Natural killer cell treated with Interleukin-12 subunit alpha and Interleukin-12 subunit beta and Interleukin-15 and Interleukin-18, amount 100 ng/mL, for 72 hours (primary cell): Measurements from ENCODE around the gene LRRTM3. TPM values are rescaled to one million over a fixed set of nuclear protein-coding genes. Genes with fewer than 3 reads are reported as not detected.

Experiments used
- ATAC-seq, 2 donors: fragments of 150-1000 bp; cut with Tn5 transposase in 1 of 2; sonication (Bioruptor Pico), chemical (Tn5 transposase) in 1 of 2; 2 replicates each; pipeline ENCODE4 v1.10.0; 2021
- DNase-seq: peaks from one replicate; pipeline ENCODE4 v3.0.0; 2022; ENCODE audit warnings: low spot score
- H3K27ac Mint-ChIP-seq, 2 donors: 1 replicate in 1 of 2; 2 replicates in 1 of 2; pipeline ENCODE4 v1.8.0; 2022; ENCODE audit warnings: mixed read lengths in 2 of 2, mild to moderate bottlenecking in 1 of 2, moderate library complexity in 1 of 2
- H3K27me3 Mint-ChIP-seq, 2 donors: 1 replicate in 1 of 2; 2 replicates in 1 of 2; pipeline ENCODE4 v1.8.0; 2022; ENCODE audit warnings: mixed read lengths in 2 of 2
- H3K36me3 Mint-ChIP-seq: one replicate; pipeline ENCODE4 v1.8.0; 2022; ENCODE audit warnings: mixed read lengths
- H3K4me1 Mint-ChIP-seq, 2 donors: 1 replicate in 1 of 2; 2 replicates in 1 of 2; pipeline ENCODE4 v1.8.0; 2022; ENCODE audit warnings: low read depth in 2 of 2, mixed read lengths in 2 of 2, mild to moderate bottlenecking in 1 of 2
- H3K4me3 Mint-ChIP-seq: one replicate; pipeline ENCODE4 v1.8.0; 2022; ENCODE audit warnings: mixed read lengths
- H3K9me3 Mint-ChIP-seq: 2 replicates; pipeline ENCODE4 v1.8.0; 2022; ENCODE audit warnings: mixed read lengths
- total RNA-seq, 2 donors: library from RNA; stranded (reverse); gene quantifications; one replicate each; pipeline ENCODE4 v1.2.3, GENCODE V29; 2022

The LRRTM3 gene
- total RNA-seq, 2 donors from 2014 or later, result not detected

DNA sequence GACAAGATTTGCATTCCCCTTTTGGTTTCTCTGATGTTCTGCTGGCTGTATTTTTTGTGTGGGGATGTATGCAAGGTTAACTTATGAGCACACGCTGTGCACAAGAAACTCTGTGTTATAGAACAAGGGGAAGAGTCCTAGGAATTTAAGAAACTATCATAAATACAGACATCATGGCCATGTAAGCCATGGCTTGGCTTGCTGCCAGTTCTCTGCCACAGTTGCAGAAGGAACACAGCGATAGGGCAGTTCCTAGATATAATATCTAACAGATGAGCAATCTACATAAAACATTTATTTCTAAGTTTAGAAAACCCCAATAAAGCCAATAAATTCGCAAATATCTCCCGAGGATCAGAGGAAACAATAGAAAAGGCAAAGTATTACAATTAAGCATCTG, 153.3 kb downstream of the LRRTM3 start:
- Mint-ChIP-seq H3K27me3 (no peaks in the 10 kb centered on the region), H3K36me3 (peaks cover 7% of the 10 kb centered on the region), H3K4me3 (no peak overlapping the region), H3K4me1 (no peaks in the 10 kb centered on the region), H3K27ac (no peak overlapping the region), H3K9me3 (peaks cover 15% of the 10 kb centered on the region)
- ATAC-seq (no peak), DNase-seq (no peak)

DNA sequence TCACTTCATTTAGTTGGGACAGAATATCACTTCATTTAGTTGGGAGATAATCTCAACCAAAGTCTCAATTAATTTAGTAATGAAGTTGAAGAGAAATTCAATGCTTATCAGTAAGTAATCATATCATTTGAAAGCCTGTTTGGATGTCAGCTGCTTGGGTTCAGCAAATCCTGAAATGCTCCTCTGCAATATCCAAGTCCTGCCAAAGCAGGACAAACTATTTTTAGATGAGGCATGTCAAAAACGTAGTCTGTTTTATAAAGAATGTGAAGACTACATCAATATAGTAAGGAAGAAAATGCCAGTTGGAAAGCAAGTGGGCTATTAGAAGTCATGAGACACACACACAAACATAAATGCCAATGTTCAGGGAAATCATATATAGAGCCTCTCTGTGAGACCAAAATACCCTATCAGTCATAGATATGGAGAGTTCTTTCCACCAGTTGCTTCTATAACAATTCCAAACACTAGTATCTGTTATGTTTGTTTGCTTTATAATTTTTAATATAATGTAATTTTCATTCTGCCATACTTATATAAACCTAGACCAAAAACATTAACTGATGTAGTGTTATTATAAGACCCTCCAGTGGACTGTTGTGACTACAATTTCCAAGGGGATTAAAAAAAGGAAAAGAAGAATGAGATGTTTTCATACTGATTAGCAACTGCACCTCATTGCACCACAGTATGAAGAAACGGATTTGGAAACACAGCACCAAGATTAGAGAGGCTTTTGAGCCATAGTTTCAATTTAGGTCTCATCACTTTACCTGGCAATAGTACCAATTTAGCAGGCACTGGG, 160.7 kb downstream of the LRRTM3 start:
- ATAC-seq (no peak), DNase-seq (no peak)
- H3K9me3 Mint-ChIP-seq, result peaks cover 5% of the 10 kb centered on the region
- H3K27me3 Mint-ChIP-seq, result no peaks in the 10 kb centered on the region
- no peaks in the 10 kb centered on the region for H3K36me3 Mint-ChIP-seq
- H3K27ac Mint-ChIP-seq, result no peak overlapping the region
- H3K4me3 Mint-ChIP-seq, result no peak overlapping the region
- no peaks in the 10 kb centered on the region for H3K4me1 Mint-ChIP-seq

DNA sequence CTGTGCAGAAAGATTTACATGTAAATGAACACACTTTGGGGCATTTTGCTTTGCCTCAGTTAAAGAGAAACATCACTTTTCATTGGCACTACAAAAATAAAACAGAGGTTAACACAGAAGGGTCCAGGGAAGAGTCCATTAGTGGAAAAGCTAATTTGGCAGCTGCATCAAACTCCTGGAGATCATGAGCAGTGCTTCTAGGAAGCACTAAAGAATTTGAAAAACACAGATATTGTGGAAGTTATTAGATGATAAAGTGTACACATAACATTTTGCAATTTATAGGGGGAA, 161.2 kb downstream of the LRRTM3 start:
- ATAC-seq (no peak), DNase-seq (no peak)
- peaks cover 3% of the 10 kb centered on the region for H3K9me3 Mint-ChIP-seq
- H3K36me3 Mint-ChIP-seq, result no peaks in the 10 kb centered on the region
- no peaks in the 10 kb centered on the region for H3K4me1 Mint-ChIP-seq
- H3K27ac Mint-ChIP-seq, result no peak overlapping the region
- no peak overlapping the region for H3K4me3 Mint-ChIP-seq
- H3K27me3 Mint-ChIP-seq, result no peaks in the 10 kb centered on the region

DNA sequence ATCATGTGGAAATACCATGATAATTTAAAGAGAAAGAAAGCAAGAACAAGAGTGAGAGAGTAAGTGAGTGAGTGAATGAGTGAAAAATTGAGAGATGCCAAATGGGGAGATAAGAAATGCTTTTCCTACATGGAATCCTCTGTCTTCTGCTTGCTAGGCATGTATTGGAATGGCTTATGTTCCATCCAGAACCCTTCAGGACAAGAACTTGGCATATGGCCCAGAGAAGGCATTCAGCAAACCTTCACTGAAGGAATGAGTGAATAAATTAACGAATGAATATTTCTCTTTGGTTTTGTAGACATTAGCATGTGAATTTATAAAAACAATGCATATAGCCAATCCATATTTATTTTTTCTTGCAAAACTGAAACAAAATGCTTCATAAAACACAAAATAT, 162.2 kb downstream of the LRRTM3 start:
- Mint-ChIP-seq H3K27ac (no peak overlapping the region), H3K4me1 (no peaks in the 10 kb centered on the region), H3K4me3 (no peak overlapping the region), H3K27me3 (no peaks in the 10 kb centered on the region), H3K36me3 (no peaks in the 10 kb centered on the region), H3K9me3 (peaks cover 3% of the 10 kb centered on the region)
- no peak for DNase-seq
- no peak for ATAC-seq

DNA sequence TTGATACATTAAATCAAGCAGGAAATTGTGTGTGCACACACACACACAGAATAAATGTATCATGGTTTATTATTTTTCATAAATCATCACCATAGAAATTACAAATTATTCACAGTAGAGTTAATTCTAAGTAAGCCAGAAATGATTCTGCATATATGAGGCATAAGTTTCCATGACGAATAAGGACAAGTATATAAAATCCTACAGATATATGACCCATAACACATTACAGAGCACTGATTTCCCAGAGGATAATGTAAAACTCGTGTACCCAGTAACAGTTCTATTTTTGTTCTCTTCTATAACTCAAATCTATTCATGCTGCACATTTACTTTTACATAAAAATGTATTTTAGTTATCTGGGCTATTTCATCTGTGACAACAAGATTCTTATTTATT, 169.7 kb downstream of the LRRTM3 start:
- no peaks in the 10 kb centered on the region for H3K4me1 Mint-ChIP-seq
- no peaks in the 10 kb centered on the region for H3K27me3 Mint-ChIP-seq
- H3K4me3 Mint-ChIP-seq, result no peak overlapping the region
- H3K27ac Mint-ChIP-seq, result no peak overlapping the region
- DNase-seq (no peak), ATAC-seq (no peak)
- H3K36me3 Mint-ChIP-seq, result no peaks in the 10 kb centered on the region
- no peaks in the 10 kb centered on the region for H3K9me3 Mint-ChIP-seq

DNA sequence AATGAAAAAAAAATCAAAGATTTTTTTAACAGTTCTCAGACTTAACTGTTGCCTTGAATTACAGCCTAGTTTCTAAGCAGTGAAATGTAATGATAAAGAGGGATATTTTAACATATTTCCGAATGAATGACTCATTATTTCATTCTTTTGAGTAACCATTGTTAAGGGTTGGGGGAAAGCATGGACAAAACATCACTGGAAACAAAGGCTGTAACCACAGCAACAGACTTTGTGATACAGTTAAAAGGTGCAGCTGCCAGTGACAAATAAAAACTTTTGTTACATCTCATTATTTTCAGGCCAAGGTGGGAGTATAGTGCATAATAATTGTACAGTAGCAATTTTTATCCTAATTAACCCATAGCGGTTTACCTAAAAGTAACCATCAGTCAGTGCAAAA, 172.6 kb downstream of the LRRTM3 start:
- H3K27me3 Mint-ChIP-seq, result no peaks in the 10 kb centered on the region
- no peak overlapping the region for H3K4me3 Mint-ChIP-seq
- H3K27ac Mint-ChIP-seq, result no peak overlapping the region
- no peaks in the 10 kb centered on the region for H3K9me3 Mint-ChIP-seq
- no peaks in the 10 kb centered on the region for H3K4me1 Mint-ChIP-seq
- DNase-seq, result no peak
- no peak for ATAC-seq
- no peaks in the 10 kb centered on the region for H3K36me3 Mint-ChIP-seq

DNA sequence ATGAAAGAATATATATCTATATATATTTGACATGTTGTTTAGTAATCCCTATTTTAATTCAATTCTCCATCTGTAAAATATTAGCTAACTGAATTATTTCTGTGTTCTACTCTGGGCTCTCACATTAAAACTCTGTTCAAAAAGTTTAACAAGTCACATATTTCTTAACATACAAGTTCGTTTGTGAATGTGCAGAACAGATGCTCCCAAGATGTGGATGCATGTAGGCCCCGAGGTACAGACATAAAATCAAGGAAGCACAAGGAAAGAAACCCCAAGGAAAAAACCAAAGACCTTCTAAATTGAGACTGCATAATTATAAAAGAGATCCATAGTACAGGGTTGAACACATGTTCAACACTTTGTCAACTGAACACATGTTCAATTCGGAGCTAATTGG, 175.1 kb downstream of the LRRTM3 start:
- no peak overlapping the region for H3K4me3 Mint-ChIP-seq
- peaks cover 3% of the 10 kb centered on the region for H3K9me3 Mint-ChIP-seq
- H3K4me1 Mint-ChIP-seq, result no peaks in the 10 kb centered on the region
- DNase-seq, result no peak
- H3K36me3 Mint-ChIP-seq, result no peaks in the 10 kb centered on the region
- ATAC-seq, result no peak
- H3K27ac Mint-ChIP-seq, result no peak overlapping the region
- H3K27me3 Mint-ChIP-seq, result no peaks in the 10 kb centered on the region

DNA sequence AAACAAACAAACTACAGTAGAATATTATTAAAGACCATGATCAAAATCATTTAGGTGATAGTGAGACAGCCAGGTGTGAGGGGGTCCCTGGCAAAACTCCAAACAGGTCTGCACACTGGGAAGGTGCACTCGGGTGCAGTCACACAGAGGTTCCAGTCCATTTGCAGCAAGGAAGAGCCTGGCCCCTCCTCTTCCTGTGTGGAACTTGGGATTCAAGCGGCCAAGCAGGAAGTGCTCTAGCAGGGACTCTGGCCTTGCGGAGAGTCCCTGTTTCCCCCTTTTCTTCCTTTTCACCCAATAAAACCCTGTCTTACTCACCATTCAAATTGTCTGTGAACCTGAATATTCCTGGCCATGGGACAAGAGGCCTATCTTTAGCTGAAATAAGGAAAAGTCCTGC, 181.8 kb downstream of the LRRTM3 start:
- H3K27me3 Mint-ChIP-seq, result no peaks in the 10 kb centered on the region
- no peak overlapping the region for H3K4me3 Mint-ChIP-seq
- DNase-seq (no peak), ATAC-seq (no peak)
- no peaks in the 10 kb centered on the region for H3K36me3 Mint-ChIP-seq
- no peaks in the 10 kb centered on the region for H3K4me1 Mint-ChIP-seq
- H3K27ac Mint-ChIP-seq, result no peak overlapping the region
- H3K9me3 Mint-ChIP-seq, result peaks cover 3% of the 10 kb centered on the region

DNA sequence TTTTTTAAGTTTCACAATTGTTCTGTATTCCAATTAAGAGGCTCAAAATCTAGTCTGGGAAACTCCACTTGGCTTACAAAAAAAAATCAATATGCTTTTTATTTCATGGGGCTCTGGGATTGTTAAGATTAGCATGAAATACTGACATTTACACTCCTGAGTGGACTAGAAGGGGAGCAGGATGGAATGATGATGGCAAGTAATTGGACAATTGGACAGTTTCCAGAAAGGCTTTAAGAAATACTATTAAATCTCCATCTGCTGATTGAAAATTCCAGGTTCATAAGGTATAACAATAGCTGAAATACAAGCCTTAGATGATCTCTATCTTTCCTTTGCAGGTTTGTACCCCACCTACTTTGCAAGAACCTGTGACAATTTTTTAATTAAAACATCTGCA, 184.4 kb downstream of the LRRTM3 start:
- Mint-ChIP-seq H3K27me3 (no peaks in the 10 kb centered on the region), H3K27ac (no peak overlapping the region), H3K4me1 (no peaks in the 10 kb centered on the region), H3K9me3 (no peaks in the 10 kb centered on the region), H3K4me3 (no peak overlapping the region), H3K36me3 (no peaks in the 10 kb centered on the region)
- no peak for ATAC-seq
- no peak for DNase-seq

DNA sequence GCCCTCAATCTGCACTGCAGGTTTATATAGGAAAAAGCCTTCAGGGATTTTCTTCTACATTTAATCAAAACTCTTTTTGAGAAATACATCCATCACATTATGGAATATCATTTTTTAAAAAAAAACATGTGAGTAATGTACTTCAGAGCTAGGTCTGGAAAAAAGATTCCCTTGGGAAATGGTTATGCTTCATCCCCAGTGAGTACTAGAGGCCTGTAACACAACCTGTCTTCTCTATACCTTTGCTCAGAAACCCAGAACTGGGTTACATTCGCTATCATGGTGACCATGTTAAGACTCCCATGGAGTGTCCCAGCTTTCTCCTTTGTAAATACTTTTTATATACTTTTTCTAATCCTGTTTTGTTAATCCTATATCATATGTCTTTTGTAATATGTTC, 186.9 kb downstream of the LRRTM3 start:
- no peak for DNase-seq
- no peak for ATAC-seq
- Mint-ChIP-seq H3K4me3 (no peak overlapping the region), H3K9me3 (no peaks in the 10 kb centered on the region), H3K27ac (no peak overlapping the region), H3K36me3 (no peaks in the 10 kb centered on the region), H3K27me3 (no peaks in the 10 kb centered on the region), H3K4me1 (no peaks in the 10 kb centered on the region)

DNA sequence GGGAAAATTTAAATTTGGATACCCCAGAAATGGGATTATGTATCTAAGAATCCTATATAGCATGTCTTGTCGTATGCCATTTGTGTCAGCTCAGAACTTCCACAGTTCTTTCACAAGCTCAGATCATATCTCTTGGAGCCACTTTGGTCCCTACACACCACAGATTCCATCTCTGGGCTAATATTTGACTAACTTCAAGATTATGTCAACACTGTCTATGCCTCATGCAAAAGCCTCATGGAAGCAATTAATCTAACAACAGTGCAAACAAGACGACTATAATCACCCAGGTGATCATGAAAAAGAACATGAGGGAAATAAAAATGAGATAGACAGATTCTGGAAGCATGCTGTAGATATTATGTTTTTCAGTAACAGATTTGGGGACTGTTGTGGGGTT, 189.1 kb downstream of the LRRTM3 start:
- Mint-ChIP-seq H3K4me3 (no peak overlapping the region), H3K4me1 (no peaks in the 10 kb centered on the region), H3K27me3 (no peaks in the 10 kb centered on the region), H3K9me3 (peaks cover 3% of the 10 kb centered on the region), H3K36me3 (no peaks in the 10 kb centered on the region), H3K27ac (no peak overlapping the region)
- ATAC-seq, result no peak
- DNase-seq, result no peak

DNA sequence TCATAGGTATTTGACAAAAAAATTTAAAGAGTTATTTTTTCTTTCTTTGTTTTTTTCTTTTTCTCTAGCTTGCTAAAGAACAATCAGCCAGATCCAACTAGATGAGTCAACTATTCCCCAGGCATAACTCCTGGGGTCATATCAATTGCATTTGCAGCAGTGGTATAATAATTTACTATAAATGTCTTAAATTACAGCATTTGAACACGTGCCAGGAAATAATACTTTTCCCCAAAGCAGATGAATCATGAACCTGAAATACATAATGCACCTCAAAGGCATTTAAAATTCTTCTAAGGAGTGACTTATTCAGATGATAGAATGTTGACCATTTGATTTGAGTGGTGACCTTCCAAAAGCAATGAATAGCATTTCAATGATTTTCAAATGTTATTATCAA, 190.1 kb downstream of the LRRTM3 start:
- ATAC-seq (no peak), DNase-seq (no peak)
- no peaks in the 10 kb centered on the region for H3K27me3 Mint-ChIP-seq
- H3K4me3 Mint-ChIP-seq, result no peak overlapping the region
- H3K9me3 Mint-ChIP-seq, result peaks cover 3% of the 10 kb centered on the region
- H3K36me3 Mint-ChIP-seq, result no peaks in the 10 kb centered on the region
- no peak overlapping the region for H3K27ac Mint-ChIP-seq
- H3K4me1 Mint-ChIP-seq, result no peaks in the 10 kb centered on the region

DNA sequence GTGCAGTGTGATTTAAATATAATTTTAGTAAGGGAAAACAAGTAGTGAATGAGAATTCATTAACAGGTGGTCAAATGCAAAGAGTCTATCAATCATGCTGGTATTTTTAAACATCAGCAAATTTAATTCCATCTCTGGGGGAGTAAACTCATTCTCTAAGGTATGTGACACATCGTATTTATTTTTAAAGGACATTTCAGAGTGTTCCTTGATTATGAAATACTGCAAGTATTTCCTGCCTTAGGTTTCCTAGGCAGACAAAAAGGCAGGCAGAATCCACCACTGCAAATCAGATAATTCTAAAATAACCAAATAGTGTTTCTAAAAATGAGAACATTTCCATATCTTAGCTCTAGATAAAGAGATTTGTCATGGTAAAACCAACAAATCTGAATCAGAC, 193.8 kb downstream of the LRRTM3 start:
- peaks cover 5% of the 10 kb centered on the region for H3K9me3 Mint-ChIP-seq
- no peaks in the 10 kb centered on the region for H3K4me1 Mint-ChIP-seq
- H3K27ac Mint-ChIP-seq, result no peak overlapping the region
- no peak for DNase-seq
- no peak for ATAC-seq
- no peak overlapping the region for H3K4me3 Mint-ChIP-seq
- no peaks in the 10 kb centered on the region for H3K27me3 Mint-ChIP-seq
- H3K36me3 Mint-ChIP-seq, result no peaks in the 10 kb centered on the region

DNA sequence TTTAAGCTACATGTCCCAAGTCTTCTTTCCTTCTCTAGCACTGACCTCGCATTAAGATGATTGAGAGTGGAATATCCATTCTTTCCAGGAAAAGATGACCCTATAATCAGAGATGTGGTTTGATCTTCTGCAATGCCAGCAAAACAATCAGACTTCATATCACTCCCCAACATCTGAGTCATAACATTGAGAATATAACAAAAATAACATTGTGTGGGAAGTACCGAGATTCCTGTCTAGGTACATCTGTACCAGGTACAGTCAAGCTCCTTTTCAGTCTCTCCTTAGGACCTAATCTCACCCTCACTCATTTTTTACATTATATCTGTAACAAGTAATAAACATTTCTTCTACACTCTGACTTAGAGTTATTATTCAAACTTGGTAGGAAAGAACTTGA, 201.6 kb downstream of the LRRTM3 start:
- H3K27ac Mint-ChIP-seq, result no peak overlapping the region
- ATAC-seq (no peak), DNase-seq (no peak)
- no peaks in the 10 kb centered on the region for H3K4me1 Mint-ChIP-seq
- no peak overlapping the region for H3K4me3 Mint-ChIP-seq
- H3K36me3 Mint-ChIP-seq, result no peaks in the 10 kb centered on the region
- peaks cover 7% of the 10 kb centered on the region for H3K9me3 Mint-ChIP-seq
- no peaks in the 10 kb centered on the region for H3K27me3 Mint-ChIP-seq

DNA sequence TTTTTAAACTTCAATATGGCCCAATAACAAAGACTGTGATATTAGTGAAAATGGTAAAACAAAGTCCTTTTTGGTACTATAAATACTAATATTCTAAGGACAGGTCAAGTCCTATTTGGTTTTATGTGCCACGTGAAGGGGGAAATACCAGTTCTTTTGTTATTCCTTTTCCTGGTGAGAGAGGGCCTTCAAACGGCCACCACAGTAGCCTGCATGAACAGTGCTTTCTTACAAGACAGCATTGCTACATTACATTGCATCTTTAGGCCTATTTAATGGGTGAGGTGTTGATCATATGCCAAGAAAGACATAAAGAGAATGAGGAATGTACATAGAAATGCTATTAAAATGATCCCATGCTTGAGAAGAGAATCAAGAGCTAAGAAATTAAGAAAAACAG, 214.8 kb downstream of the LRRTM3 start:
- Mint-ChIP-seq H3K36me3 (no peaks in the 10 kb centered on the region), H3K27me3 (no peaks in the 10 kb centered on the region), H3K9me3 (peaks cover 10% of the 10 kb centered on the region), H3K4me1 (no peaks in the 10 kb centered on the region), H3K27ac (no peak overlapping the region), H3K4me3 (no peak overlapping the region)
- ATAC-seq (no peak), DNase-seq (no peak)
